Adrenal gland (tissue), 12 donors: ENCODE data around the gene NHEJ1. TPM values are rescaled to one million over a fixed set of nuclear protein-coding genes. Genes with fewer than 3 reads are reported as not detected.
A peak's percentile ranks its signal among the peaks of the same experiment; 100 is the strongest.

ENCODE experiments used
- DNase-seq, 7 donors: peaks; one replicate each; pipeline ENCODE4 v3.0.0-alpha.2; 2019 to 2020
- H3K27ac ChIP-seq, 5 donors: fragments of 200-600 bp; sonication (generic) in 4 of 5; 1 replicate in 3 of 5; 2 replicates in 2 of 5; pipeline versions ENCODE4 v1.5.1 to v1.8.0; 2016 to 2020; ENCODE audit warnings: mild to moderate bottlenecking in 1 of 5
- H3K27me3 ChIP-seq: fragments of 200-600 bp; 2 replicates; pipeline ENCODE4 v1.8.0; 2021
- H3K36me3 ChIP-seq, 2 donors: fragments of 200-600 bp; replicated peaks in 1 of 2; 1 replicate in 1 of 2; 2 replicates in 1 of 2; pipeline versions ENCODE4 v1.5.1 to v1.8.0; 2018 to 2022
- H3K4me1 ChIP-seq, 2 donors: fragments of 200-600 bp; replicated peaks in 1 of 2; 1 replicate in 1 of 2; 2 replicates in 1 of 2; pipeline versions ENCODE4 v1.5.1 to v1.8.0; 2018 to 2021
- H3K4me3 ChIP-seq, 4 donors: fragments of 200-600 bp; sonication (generic) in 3 of 4; one replicate each; pipeline ENCODE4 v1.5.1; 2016 to 2018
- H3K9me3 ChIP-seq, 3 donors: fragments of 200-600 bp; sonication (generic) in 1 of 3; replicated peaks in 1 of 3; 1 replicate in 2 of 3; 2 replicates in 1 of 3; pipeline versions ENCODE4 v1.5.1 to v1.8.0; 2016 to 2021
- CTCF ChIP-seq, 6 experiments: fragments of 450-650 bp in 4 of 6; fragments of 200-600 bp in 2 of 6; sonication (generic) in 1 of 6; IDR thresholded peaks; 1 replicate in 5 of 6; 2 replicates in 1 of 6; pipeline versions ENCODE4 v1.5.1 to v1.8.0; 2016 to 2021; ENCODE audit warnings: antibody characterized with exemption in 6 of 6, mild to moderate bottlenecking in 2 of 6, moderate library complexity in 1 of 6
- POLR2A ChIP-seq, 2 donors: fragments of 450-650 bp; IDR thresholded peaks; one replicate each; pipeline ENCODE4 v1.6.1; 2017; ENCODE audit warnings: antibody characterized with exemption in 2 of 2, mild to moderate bottlenecking in 2 of 2, moderate library complexity in 1 of 2
- WGBS, 4 donors: extraction: QIAGEN DNeasy Blood & Tissue Kit in 2 of 4; methylation state at CpG; one replicate each; pipeline versions ENCODE4 v1.1.5 to v1.1.7; 2013 to 2017; 5-methylcytosine and 5-hydroxymethylcytosine counted together
- intact Hi-C, 2 donors: fragments of 100-400 bp; cut with DNase I; formaldehyde crosslinking; loops; one replicate each; pipeline versions ENCODE4 v1.14.1 to v1.15.0; 2022 to 2023
- polyA plus RNA-seq, 3 donors: library from polyadenylated mRNA; stranded (reverse); fragments of 200-250 nt in 2 of 3; fragments of 350-450 nt in 1 of 3; fragmentation: Illumina TruSeq in 1 of 3; extraction: RNeasy Lipid Tissue Mini Kit (QIAGEN cat#74804) in 1 of 3; gene quantifications; one replicate each; pipeline ENCODE4 v1.2.3, GENCODE V29; 2013 to 2014
- total RNA-seq, 9 donors: library from RNA; depleted of rRNA in 4 of 9; stranded (reverse); fragments of >200 nt in 4 of 9; fragments of 120-200 nt in 1 of 9; fragmentation: NEBNext Ultra II Directional in 1 of 9; extraction: Animal tissue kit (Norgen Biotek cat#: 25700) in 1 of 9; gene quantifications; one replicate each; pipeline versions ENCODE4 v1.1.0 to v1.2.4, GENCODE V29; 2013 to 2023
- donor health status: healthy with polysubstance abuse.
- donor health status: Bipolar disorder and iron deficiency.
- donor health status: DM: yes; HTN: yes; CAD: no.
- donor health status: DM: no; HTN: no; CAD: no.
- donor health status: DM: no; HTN: no; CAD: no.
- donor health status: DM: yes; HTN: yes; CAD: no.

The NHEJ1 gene
- total and polyA plus RNA-seq, 12 donors: 5.7 to 26.0 (median 17.1) TPM

- Histone ChIP-seq H3K4me3 (no peak overlapping the region), H3K27me3 (no peaks in the 10 kb centered on the region), H3K4me1 (peaks cover 6 to 10% of the 10 kb centered on the region in 2 donors), H3K36me3 (peaks cover 0 to 18% of the 10 kb centered on the region in 2 donors), H3K27ac (peak overlapping the region in 4 of 5 donors; percentile 33 to 78 (median 71)), H3K9me3 (no peaks in the 10 kb centered on the region)
- TF ChIP-seq POLR2A (IDR thresholded peaks at IDR 0.05) (peak in 1 of 2 donors; percentile 53), CTCF (IDR thresholded peaks at IDR 0.05) (peak in 4 of 6 experiments; percentile 9 to 30 (median 22))
- DNase-seq: peak; percentile 86 to 98 (median 95)
- 45 to 88% (median 48%) methylated on average over 1 to 6 of the region's 6 CpGs for WGBS, 4 donors
- intact Hi-C loops: no loop called here
Measured at GRCh38 chr2:219142329-219142728, 18.3 kb downstream of the NHEJ1 start.

GRCh38 chr2:219140722-219141121 lies 19.9 kb downstream of the NHEJ1 start:
- Histone ChIP-seq H3K36me3 (peaks cover 0 to 6% of the 10 kb centered on the region in 2 donors), H3K27me3 (no peaks in the 10 kb centered on the region), H3K27ac (no peak overlapping the region), H3K4me3 (no peak overlapping the region), H3K9me3 (no peaks in the 10 kb centered on the region), H3K4me1 (peaks cover 6 to 10% of the 10 kb centered on the region in 2 donors)
- DNase-seq: no peak
- intact Hi-C loops: no loop called here
- no peak for TF ChIP-seq CTCF (IDR thresholded peaks at IDR 0.05)
- TF ChIP-seq POLR2A (IDR thresholded peaks at IDR 0.05): no peak
- 92 to 98% (median 95%) methylated on average over 3 of the region's 3 CpGs for WGBS, 4 donors

- Histone ChIP-seq H3K27ac (peak overlapping the region in 2 of 5 donors; percentile 40 to 50), H3K4me3 (no peak overlapping the region), H3K4me1 (peaks cover 0 to 7% of the 10 kb centered on the region in 2 donors), H3K36me3 (no peaks in the 10 kb centered on the region), H3K9me3 (no peaks in the 10 kb centered on the region), H3K27me3 (no peaks in the 10 kb centered on the region)
- no peak for TF ChIP-seq POLR2A (IDR thresholded peaks at IDR 0.05)
- WGBS, 4 donors: 87 to 94% (median 90%) methylated on average over 4 of the region's 4 CpGs
- intact Hi-C loops: no loop called here
- no peak for DNase-seq
Measured at GRCh38 chr2:219133976-219134375, 26.6 kb downstream of the NHEJ1 start.

- H3K27me3 ChIP-seq: no peaks in the 10 kb centered on the region
- no peak overlapping the region for H3K27ac ChIP-seq
- no peak overlapping the region for H3K4me3 ChIP-seq
- H3K9me3 ChIP-seq: no peaks in the 10 kb centered on the region
- H3K4me1 ChIP-seq: peaks cover 0 to 21% of the 10 kb centered on the region in 2 donors
- TF ChIP-seq CTCF (IDR thresholded peaks at IDR 0.05) (no peak), POLR2A (IDR thresholded peaks at IDR 0.05) (no peak)
- DNase-seq: no peak
- intact Hi-C loops: no loop called here
- no peaks in the 10 kb centered on the region for H3K36me3 ChIP-seq
- WGBS, 4 donors: 87 to 90% (median 90%) methylated on average over 4 of the region's 4 CpGs
Measured at GRCh38 chr2:219131744-219132143, 28.9 kb downstream of the NHEJ1 start.

- H3K9me3 ChIP-seq: no peaks in the 10 kb centered on the region
- peaks cover 0 to 25% of the 10 kb centered on the region in 2 donors for H3K4me1 ChIP-seq
- H3K27me3 ChIP-seq: no peaks in the 10 kb centered on the region
- no peak overlapping the region for H3K4me3 ChIP-seq
- no peak for TF ChIP-seq CTCF (IDR thresholded peaks at IDR 0.05)
- no peak for TF ChIP-seq POLR2A (IDR thresholded peaks at IDR 0.05)
- no peak overlapping the region for H3K27ac ChIP-seq
- no peak for DNase-seq
- WGBS, 4 donors: 73 to 88% (median 83%) methylated on average over 3 of the region's 3 CpGs
- intact Hi-C loops: no loop called here
- H3K36me3 ChIP-seq: no peaks in the 10 kb centered on the region
Measured at GRCh38 chr2:219131327-219131726, 29.3 kb downstream of the NHEJ1 start.
